GM23338 (cell line): ENCODE results near the gene SLC16A11. TPM values are rescaled to one million over a fixed set of nuclear protein-coding genes. Genes with fewer than 3 reads are reported as not detected.
A peak's percentile ranks its signal among the peaks of the same experiment; 100 is the strongest.

Source experiments
- ATAC-seq: fragments of 200-7000 bp; cut with Tn5 transposase; 3 replicates; pipeline ENCODE4 v1.9.1; 2020
- DNase-seq: peaks from one replicate; pipeline ENCODE4 v3.0.0-alpha.2; 2015; ENCODE audit warnings: low spot score
- H2AFZ ChIP-seq: fragments of 200-600 bp; sonication (generic); 2 replicates; pipeline ENCODE4 v1.8.0; 2016; ENCODE audit warnings: antibody characterized with exemption, mild to moderate bottlenecking, moderate library complexity
- H3F3A ChIP-seq: fragments of 200-600 bp; sonication (generic); replicated peaks from 2 replicates; pipeline ENCODE4 v1.8.0; 2017; ENCODE audit warnings: antibody characterized with exemption, mixed run types, low read depth
- H3K27ac ChIP-seq: fragments of 200-600 bp; sonication (generic); 2 replicates; pipeline ENCODE4 v1.6.1; 2016; ENCODE audit warnings: low read depth
- H3K27me3 ChIP-seq: fragments of 200-600 bp; sonication (generic); 2 replicates; pipeline ENCODE4 v1.8.0; 2016; ENCODE audit warnings: mild to moderate bottlenecking, mixed run types, moderate library complexity; ENCODE audit not compliant: insufficient read depth
- H3K36me3 ChIP-seq: fragments of 200-600 bp; sonication (generic); 2 replicates; pipeline ENCODE4 v1.8.0; 2016; ENCODE audit warnings: mild to moderate bottlenecking; ENCODE audit not compliant: insufficient read depth
- H3K4me1 ChIP-seq: fragments of 200-600 bp; sonication (generic); 2 replicates; pipeline ENCODE4 v1.8.0; 2016; ENCODE audit warnings: mild to moderate bottlenecking, moderate library complexity; ENCODE audit not compliant: insufficient read depth
- H3K4me2 ChIP-seq: fragments of 200-600 bp; sonication (generic); 2 replicates; pipeline ENCODE4 v1.7.1; 2017; ENCODE audit warnings: mixed run types
- H3K4me3 ChIP-seq: fragments of 200-600 bp; sonication (generic); 2 replicates; pipeline ENCODE4 v1.6.1; 2016; ENCODE audit warnings: mixed run types
- H3K79me2 ChIP-seq: fragments of 200-600 bp; sonication (generic); replicated peaks from 2 replicates; pipeline ENCODE4 v1.8.0; 2017; ENCODE audit warnings: mild to moderate bottlenecking; ENCODE audit not compliant: insufficient read depth
- H3K9me2 ChIP-seq: fragments of 200-600 bp; sonication (generic); 2 replicates; pipeline ENCODE4 v1.8.0; 2017; ENCODE audit not compliant: insufficient read depth
- H4K20me1 ChIP-seq: fragments of 200-600 bp; sonication (generic); replicated peaks from 2 replicates; pipeline ENCODE4 v1.8.0; 2017; ENCODE audit warnings: mild to moderate bottlenecking; ENCODE audit not compliant: insufficient read depth
- H3K27ac Mint-ChIP-seq: 2 replicates; pipeline ENCODE4 v1.8.0; 2020; ENCODE audit warnings: inconsistent platforms, mild to moderate bottlenecking, moderate library complexity, mixed read lengths
- H3K27me3 Mint-ChIP-seq: 3 replicates; pipeline ENCODE4 v1.8.0; 2022; ENCODE audit warnings: low read depth, mild to moderate bottlenecking, moderate library complexity, mixed read lengths, inconsistent platforms; ENCODE audit not compliant: insufficient read depth, poor library complexity
- H3K36me3 Mint-ChIP-seq: 3 replicates; pipeline ENCODE4 v1.8.0; 2021; ENCODE audit warnings: low read depth, mild to moderate bottlenecking, inconsistent platforms, moderate library complexity, mixed read lengths
- H3K4me1 Mint-ChIP-seq: 3 replicates; pipeline ENCODE4 v1.8.0; 2020; ENCODE audit warnings: mild to moderate bottlenecking, inconsistent platforms, mixed read lengths
- H3K4me3 Mint-ChIP-seq: 3 replicates; pipeline ENCODE4 v1.8.0; 2021; ENCODE audit warnings: moderate library complexity, mild to moderate bottlenecking, inconsistent platforms, mixed read lengths
- H3K9me3 Mint-ChIP-seq: 3 replicates; pipeline ENCODE4 v1.8.0; 2020; ENCODE audit warnings: moderate library complexity, mild to moderate bottlenecking, inconsistent platforms, mixed read lengths
- EZH2 ChIP-seq: fragments of 200-600 bp; sonication (generic); IDR thresholded peaks from one replicate; pipeline ENCODE4 v1.8.0; 2017; ENCODE audit warnings: antibody characterized with exemption, mild to moderate bottlenecking, low read depth; ENCODE audit not compliant: unreplicated experiment
- EZH2phosphoT487 ChIP-seq: fragments of 200-600 bp; sonication (generic); IDR thresholded peaks from one replicate; pipeline ENCODE4 v1.8.1; 2018; ENCODE audit warnings: antibody characterized with exemption; ENCODE audit not compliant: unreplicated experiment
- POLR2AphosphoS5 ChIP-seq: IDR thresholded peaks from 2 replicates; pipeline ENCODE4 v1.6.1; 2016; ENCODE audit warnings: antibody characterized with exemption, low read depth
- REST ChIP-seq: IDR thresholded peaks from one replicate; pipeline ENCODE4 v1.6.1; 2018; ENCODE audit warnings: antibody characterized with exemption; ENCODE audit not compliant: unreplicated experiment
- STAT1 ChIP-seq: IDR thresholded peaks from one replicate; pipeline ENCODE4 v1.6.1; 2016; ENCODE audit warnings: antibody characterized with exemption; ENCODE audit not compliant: unreplicated experiment
- polyA plus RNA-seq: library from polyadenylated mRNA; unstranded; fragments of >200 nt; fragmentation: Nextera tagmentation; extraction: Ambion mirVana; gene quantifications from 2 replicates; pipeline ENCODE4 v1.2.1, GENCODE V29; 2016
- total RNA-seq: library from RNA; depleted of rRNA; stranded (reverse); fragments of >200 nt; shearing (Covaris generic); gene quantifications from 2 replicates; pipeline ENCODE4 v1.2.3, GENCODE V29; 2014
- TF ChIP-seq, protein P1 (sequence below): IDR thresholded peaks from 2 replicates; pipeline ENCODE4 v1.6.1; 2016; ENCODE audit warnings: antibody characterized with exemption
- TF ChIP-seq, protein P2 (sequence below): fragments of 250-450 bp; sonication (Bioruptor Pico); IDR thresholded peaks from 2 replicates; pipeline ENCODE4 v1.5.0; 2020; ENCODE audit warnings: mild to moderate bottlenecking, moderate library complexity

Gene SLC16A11
- total and polyA plus RNA-seq, 2 experiments from 2014 or later = 0.42 to 0.68 TPM

DNA sequence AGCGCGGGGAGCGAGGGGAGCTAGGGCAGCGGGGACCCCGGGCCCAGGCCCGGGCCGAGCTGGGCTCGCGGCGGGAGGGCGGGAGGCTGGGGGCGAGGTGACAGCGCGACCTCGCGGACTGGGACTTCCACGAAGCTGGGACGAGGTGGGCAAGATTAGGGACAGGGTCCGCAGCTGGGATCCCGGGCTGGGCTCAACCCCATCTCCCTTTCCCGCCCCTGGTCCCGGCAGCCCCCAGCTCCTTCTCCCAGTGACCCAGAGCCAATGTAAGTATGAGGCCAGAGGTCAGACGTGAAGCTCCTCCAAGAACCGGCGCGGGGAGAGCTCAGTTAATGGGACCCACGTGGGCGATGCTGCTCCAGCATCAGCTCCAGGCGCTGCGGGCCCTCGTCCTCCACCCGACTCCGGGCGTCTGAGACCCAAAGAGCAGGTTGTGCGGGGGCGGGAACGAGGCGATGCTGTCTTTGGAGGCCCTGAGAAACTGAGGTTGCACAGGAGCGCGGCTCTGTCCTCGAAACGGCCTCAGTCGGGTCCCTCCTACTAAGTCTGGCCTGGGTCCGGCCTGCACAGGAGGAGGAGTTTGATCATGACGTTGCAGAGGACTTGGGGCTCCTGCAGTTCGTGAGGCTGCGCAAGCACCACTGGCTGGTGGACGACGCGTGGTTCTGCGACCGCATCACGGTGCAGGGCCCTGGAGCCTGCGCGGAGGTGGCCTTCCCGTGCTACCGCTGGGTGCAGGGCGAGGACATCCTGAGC is 47.5 kb downstream of the SLC16A11 start:
- H3K4me1 ChIP-seq = no peaks in the 10 kb centered on the region; the same call in 1 of the 2 replicates
- H3F3A ChIP-seq = no peaks in the 10 kb centered on the region
- Mint-ChIP-seq H3K9me3 (no peaks in the 10 kb centered on the region), H3K36me3 (peaks cover 14% of the 10 kb centered on the region), H3K4me3 (peak overlapping the region; percentile 84; the same call in 2 of the 3 replicates), H3K27me3 (peaks cover 32% of the 10 kb centered on the region), H3K4me1 (peaks cover 4% of the 10 kb centered on the region), H3K27ac (no peak overlapping the region)
- H3K9me2 ChIP-seq = no peaks in the 10 kb centered on the region
- peak; percentile 67 for DNase-seq
- H3K4me3 ChIP-seq = peak overlapping the region; percentile 78
- peak; percentile 46 for ATAC-seq
- no peaks in the 10 kb centered on the region for H3K36me3 ChIP-seq
- H3K79me2 ChIP-seq = no peaks in the 10 kb centered on the region
- peaks cover 69% of the 10 kb centered on the region for H3K27me3 ChIP-seq
- H2AFZ ChIP-seq = peak overlapping the region; percentile 59; the same call in 1 of the 2 replicates
- no peak overlapping the region for H3K27ac ChIP-seq
- TF ChIP-seq, protein P1, sequence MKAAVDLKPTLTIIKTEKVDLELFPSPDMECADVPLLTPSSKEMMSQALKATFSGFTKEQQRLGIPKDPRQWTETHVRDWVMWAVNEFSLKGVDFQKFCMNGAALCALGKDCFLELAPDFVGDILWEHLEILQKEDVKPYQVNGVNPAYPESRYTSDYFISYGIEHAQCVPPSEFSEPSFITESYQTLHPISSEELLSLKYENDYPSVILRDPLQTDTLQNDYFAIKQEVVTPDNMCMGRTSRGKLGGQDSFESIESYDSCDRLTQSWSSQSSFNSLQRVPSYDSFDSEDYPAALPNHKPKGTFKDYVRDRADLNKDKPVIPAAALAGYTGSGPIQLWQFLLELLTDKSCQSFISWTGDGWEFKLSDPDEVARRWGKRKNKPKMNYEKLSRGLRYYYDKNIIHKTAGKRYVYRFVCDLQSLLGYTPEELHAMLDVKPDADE = no peak
- TF ChIP-seq EZH2phosphoT487 (no peak), EZH2 (peak; percentile 30), POLR2AphosphoS5 (peak; percentile 21; the same call in 1 of the 2 replicates)
- peaks cover 3% of the 10 kb centered on the region; the same call in 1 of the 2 replicates for H4K20me1 ChIP-seq
- H3K4me2 ChIP-seq = peak overlapping the region; percentile 96

- peaks cover 4% of the 10 kb centered on the region for H3K4me1 Mint-ChIP-seq
- Histone ChIP-seq H3K4me2 (peak within 1 kb of the TSS; percentile 96), H4K20me1 (no peaks in the 10 kb centered on the region; the same call in 1 of the 2 replicates), H3K36me3 (no peaks in the 10 kb centered on the region), H2AFZ (peak within 1 kb of the TSS; percentile 96), H3K27me3 (peaks cover 69% of the 10 kb centered on the region), H3K79me2 (no peaks in the 10 kb centered on the region), H3F3A (no peaks in the 10 kb centered on the region), H3K4me1 (no peaks in the 10 kb centered on the region; the same call in 1 of the 2 replicates), H3K9me2 (no peaks in the 10 kb centered on the region), H3K4me3 (peak within 1 kb of the TSS; percentile 78), H3K27ac (no peak within 1 kb of the TSS)
- no peak within 1 kb of the TSS for H3K27ac Mint-ChIP-seq
- peak within 1 kb of the TSS; percentile 84 for H3K4me3 Mint-ChIP-seq
- H3K27me3 Mint-ChIP-seq = peaks cover 32% of the 10 kb centered on the region
- ATAC-seq (peak; percentile 89), DNase-seq (peak; percentile 84)
- H3K9me3 Mint-ChIP-seq = no peaks in the 10 kb centered on the region
- H3K36me3 Mint-ChIP-seq = peaks cover 10% of the 10 kb centered on the region
- no peak for TF ChIP-seq POLR2AphosphoS5
- no peak for TF ChIP-seq REST
- TF ChIP-seq, protein P2, sequence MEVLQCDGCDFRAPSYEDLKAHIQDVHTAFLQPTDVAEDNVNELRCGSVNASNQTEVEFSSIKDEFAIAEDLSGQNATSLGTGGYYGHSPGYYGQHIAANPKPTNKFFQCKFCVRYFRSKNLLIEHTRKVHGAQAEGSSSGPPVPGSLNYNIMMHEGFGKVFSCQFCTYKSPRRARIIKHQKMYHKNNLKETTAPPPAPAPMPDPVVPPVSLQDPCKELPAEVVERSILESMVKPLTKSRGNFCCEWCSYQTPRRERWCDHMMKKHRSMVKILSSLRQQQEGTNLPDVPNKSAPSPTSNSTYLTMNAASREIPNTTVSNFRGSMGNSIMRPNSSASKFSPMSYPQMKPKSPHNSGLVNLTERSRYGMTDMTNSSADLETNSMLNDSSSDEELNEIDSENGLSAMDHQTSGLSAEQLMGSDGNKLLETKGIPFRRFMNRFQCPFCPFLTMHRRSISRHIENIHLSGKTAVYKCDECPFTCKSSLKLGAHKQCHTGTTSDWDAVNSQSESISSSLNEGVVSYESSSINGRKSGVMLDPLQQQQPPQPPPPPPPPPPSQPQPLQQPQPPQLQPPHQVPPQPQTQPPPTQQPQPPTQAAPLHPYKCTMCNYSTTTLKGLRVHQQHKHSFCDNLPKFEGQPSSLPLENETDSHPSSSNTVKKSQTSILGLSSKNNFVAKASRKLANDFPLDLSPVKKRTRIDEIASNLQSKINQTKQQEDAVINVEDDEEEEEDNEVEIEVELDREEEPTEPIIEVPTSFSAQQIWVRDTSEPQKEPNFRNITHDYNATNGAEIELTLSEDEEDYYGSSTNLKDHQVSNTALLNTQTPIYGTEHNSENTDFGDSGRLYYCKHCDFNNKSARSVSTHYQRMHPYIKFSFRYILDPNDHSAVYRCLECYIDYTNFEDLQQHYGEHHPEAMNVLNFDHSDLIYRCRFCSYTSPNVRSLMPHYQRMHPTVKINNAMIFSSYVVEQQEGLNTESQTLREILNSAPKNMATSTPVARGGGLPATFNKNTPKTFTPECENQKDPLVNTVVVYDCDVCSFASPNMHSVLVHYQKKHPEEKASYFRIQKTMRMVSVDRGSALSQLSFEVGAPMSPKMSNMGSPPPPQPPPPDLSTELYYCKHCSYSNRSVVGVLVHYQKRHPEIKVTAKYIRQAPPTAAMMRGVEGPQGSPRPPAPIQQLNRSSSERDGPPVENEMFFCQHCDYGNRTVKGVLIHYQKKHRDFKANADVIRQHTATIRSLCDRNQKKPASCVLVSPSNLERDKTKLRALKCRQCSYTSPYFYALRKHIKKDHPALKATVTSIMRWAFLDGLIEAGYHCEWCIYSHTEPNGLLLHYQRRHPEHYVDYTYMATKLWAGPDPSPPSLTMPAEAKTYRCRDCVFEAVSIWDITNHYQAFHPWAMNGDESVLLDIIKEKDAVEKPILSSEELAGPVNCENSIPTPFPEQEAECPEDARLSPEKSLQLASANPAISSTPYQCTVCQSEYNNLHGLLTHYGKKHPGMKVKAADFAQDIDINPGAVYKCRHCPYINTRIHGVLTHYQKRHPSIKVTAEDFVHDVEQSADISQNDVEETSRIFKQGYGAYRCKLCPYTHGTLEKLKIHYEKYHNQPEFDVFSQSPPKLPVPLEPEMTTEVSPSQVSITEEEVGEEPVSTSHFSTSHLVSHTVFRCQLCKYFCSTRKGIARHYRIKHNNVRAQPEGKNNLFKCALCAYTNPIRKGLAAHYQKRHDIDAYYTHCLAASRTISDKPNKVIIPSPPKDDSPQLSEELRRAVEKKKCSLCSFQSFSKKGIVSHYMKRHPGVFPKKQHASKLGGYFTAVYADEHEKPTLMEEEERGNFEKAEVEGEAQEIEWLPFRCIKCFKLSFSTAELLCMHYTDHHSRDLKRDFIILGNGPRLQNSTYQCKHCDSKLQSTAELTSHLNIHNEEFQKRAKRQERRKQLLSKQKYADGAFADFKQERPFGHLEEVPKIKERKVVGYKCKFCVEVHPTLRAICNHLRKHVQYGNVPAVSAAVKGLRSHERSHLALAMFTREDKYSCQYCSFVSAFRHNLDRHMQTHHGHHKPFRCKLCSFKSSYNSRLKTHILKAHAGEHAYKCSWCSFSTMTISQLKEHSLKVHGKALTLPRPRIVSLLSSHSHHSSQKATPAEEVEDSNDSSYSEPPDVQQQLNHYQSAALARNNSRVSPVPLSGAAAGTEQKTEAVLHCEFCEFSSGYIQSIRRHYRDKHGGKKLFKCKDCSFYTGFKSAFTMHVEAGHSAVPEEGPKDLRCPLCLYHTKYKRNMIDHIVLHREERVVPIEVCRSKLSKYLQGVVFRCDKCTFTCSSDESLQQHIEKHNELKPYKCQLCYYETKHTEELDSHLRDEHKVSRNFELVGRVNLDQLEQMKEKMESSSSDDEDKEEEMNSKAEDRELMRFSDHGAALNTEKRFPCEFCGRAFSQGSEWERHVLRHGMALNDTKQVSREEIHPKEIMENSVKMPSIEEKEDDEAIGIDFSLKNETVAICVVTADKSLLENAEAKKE (CRISPR knock-in tag) = no peak
- TF ChIP-seq STAT1 = no peak
Observed at GRCh38 chr17:6995500-6996255, 48.2 kb downstream of the SLC16A11 start, which contains the start of gene ALOX12. ALOX12 (plus strand) TSS chr17:6996049; CDS start chr17:6996118, 69 bp downstream.
